Neural progenitor cell (in vitro differentiated cells): ENCODE data around the gene CAPS2.

Experiments used
- EZH2 ChIP-seq: fragments of 200-600 bp; sonication (generic); IDR thresholded peaks from 2 replicates; pipeline ENCODE4 v1.6.1; 2017; ENCODE audit warnings: antibody characterized with exemption, mild to moderate bottlenecking, moderate library complexity
- EZH2phosphoT487 ChIP-seq: fragments of 200-600 bp; sonication (generic); IDR thresholded peaks from 2 replicates; pipeline ENCODE4 v1.6.1; 2017; ENCODE audit warnings: antibody characterized with exemption
- TF ChIP-seq, protein P1 (sequence below): fragments of 200-600 bp; sonication (generic); IDR thresholded peaks from 2 replicates; pipeline ENCODE4 v1.5.1; 2017; ENCODE audit warnings: antibody characterized with exemption, mild to moderate bottlenecking

DNA sequence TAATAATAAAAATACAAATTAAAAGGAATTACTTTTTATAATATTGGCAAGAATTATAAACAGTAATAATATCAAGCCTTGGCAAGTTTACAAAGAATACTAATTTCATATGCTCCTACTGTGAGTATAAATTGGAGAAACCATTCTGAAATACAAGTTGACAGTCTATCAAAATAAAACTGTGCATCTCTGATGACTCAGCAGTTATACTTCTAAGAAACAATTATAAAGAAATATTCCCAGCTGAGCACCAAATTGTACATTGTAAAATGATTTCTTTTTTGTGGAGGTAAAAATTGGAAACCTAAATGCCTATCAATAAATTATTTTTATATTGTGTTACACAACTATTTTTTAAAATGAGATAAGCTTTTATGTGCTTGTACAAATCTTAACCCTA lies 85.0 kb downstream of the CAPS2 start:
- TF ChIP-seq, protein P1, sequence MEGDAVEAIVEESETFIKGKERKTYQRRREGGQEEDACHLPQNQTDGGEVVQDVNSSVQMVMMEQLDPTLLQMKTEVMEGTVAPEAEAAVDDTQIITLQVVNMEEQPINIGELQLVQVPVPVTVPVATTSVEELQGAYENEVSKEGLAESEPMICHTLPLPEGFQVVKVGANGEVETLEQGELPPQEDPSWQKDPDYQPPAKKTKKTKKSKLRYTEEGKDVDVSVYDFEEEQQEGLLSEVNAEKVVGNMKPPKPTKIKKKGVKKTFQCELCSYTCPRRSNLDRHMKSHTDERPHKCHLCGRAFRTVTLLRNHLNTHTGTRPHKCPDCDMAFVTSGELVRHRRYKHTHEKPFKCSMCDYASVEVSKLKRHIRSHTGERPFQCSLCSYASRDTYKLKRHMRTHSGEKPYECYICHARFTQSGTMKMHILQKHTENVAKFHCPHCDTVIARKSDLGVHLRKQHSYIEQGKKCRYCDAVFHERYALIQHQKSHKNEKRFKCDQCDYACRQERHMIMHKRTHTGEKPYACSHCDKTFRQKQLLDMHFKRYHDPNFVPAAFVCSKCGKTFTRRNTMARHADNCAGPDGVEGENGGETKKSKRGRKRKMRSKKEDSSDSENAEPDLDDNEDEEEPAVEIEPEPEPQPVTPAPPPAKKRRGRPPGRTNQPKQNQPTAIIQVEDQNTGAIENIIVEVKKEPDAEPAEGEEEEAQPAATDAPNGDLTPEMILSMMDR = no peak
- no peak for TF ChIP-seq EZH2phosphoT487
- no peak for TF ChIP-seq EZH2
